Mucosa of gallbladder (tissue), 1 donor: ENCODE results near the gene FBXL16. TPM values are rescaled to one million over a fixed set of nuclear protein-coding genes. Genes with fewer than 3 reads are reported as not detected.

Experiments used
- total RNA-seq: library from RNA; stranded (reverse); gene quantifications from one replicate; pipeline ENCODE4 v1.2.1, GENCODE V29; 2021
- donor health status: DM: no; HTN: no; CAD: no.

FBXL16 gene
- total RNA-seq, 1 donor from 2014 or later: 0.78 TPM

Other genes starting within 250 kb of the FBXL16 start
- 75.4 TPM for gene CAPN15, start 178.1 kb downstream of the FBXL16 start, total RNA-seq
- not detected for gene PRR35, start 145.4 kb downstream of the FBXL16 start, total RNA-seq
- gene NHLRC4, start 138.8 kb downstream of the FBXL16 start, total RNA-seq: 1.2 TPM
- gene PIGQ, start 135.8 kb downstream of the FBXL16 start, total RNA-seq: 117 TPM
- gene RAB40C, start 115.7 kb downstream of the FBXL16 start, total RNA-seq: 33.1 TPM
- 1.7 TPM for gene WFIKKN1, start 74.8 kb downstream of the FBXL16 start, total RNA-seq
- gene METTL26, start 69.5 kb downstream of the FBXL16 start, total RNA-seq: 69.3 TPM
- gene MCRIP2, start 64.0 kb downstream of the FBXL16 start, total RNA-seq: 67.6 TPM
- 62.4 TPM for gene WDR90, start 56.4 kb downstream of the FBXL16 start, total RNA-seq
- 125 TPM for gene RHOT2, start 37.7 kb downstream of the FBXL16 start, total RNA-seq
- gene RHBDL1, start 30.1 kb downstream of the FBXL16 start, total RNA-seq: 5.5 TPM
- gene STUB1, start 25.4 kb downstream of the FBXL16 start, total RNA-seq: 125 TPM
- gene JMJD8, start 21.5 kb downstream of the FBXL16 start, total RNA-seq: 66.7 TPM
- 14.8 TPM for gene WDR24, start 15.4 kb downstream of the FBXL16 start, total RNA-seq
- gene METRN, start 9.3 kb upstream of the FBXL16 start, total RNA-seq: 62.0 TPM
- 54.7 TPM for gene ANTKMT, start 15.3 kb upstream of the FBXL16 start, total RNA-seq
- gene CCDC78, start 20.6 kb upstream of the FBXL16 start, total RNA-seq: 3.3 TPM
- gene HAGHL, start 21.3 kb upstream of the FBXL16 start, total RNA-seq: 13.4 TPM
- 47.1 TPM for gene CIAO3, start 35.2 kb upstream of the FBXL16 start, total RNA-seq
- 53.1 TPM for gene MSLN, start 54.9 kb upstream of the FBXL16 start, total RNA-seq
- gene RPUSD1, start 82.6 kb upstream of the FBXL16 start, total RNA-seq: 18.5 TPM
- gene CHTF18, start 82.8 kb upstream of the FBXL16 start, total RNA-seq: 17.3 TPM
- gene GNG13, start 94.9 kb upstream of the FBXL16 start, total RNA-seq: not detected